Inflammatory macrophage treated with lipopolysaccharide for 1 hour (primary cell): ENCODE measurements around the gene FAM221B.
A peak's percentile ranks its signal among the peaks of the same experiment; 100 is the strongest.

Experiments
- DNase-seq, 2 donors: peaks; one replicate each; pipeline ENCODE4 v3.0.0-alpha.2; 2020 to 2022

The FAM221B gene

GRCh38 chr9:35814841-35815543 lies 13.5 kb downstream of the FAM221B start, which contains the start of gene HINT2:
Gene HINT2 (minus strand): TSS chr9:35815042. CDS start chr9:35814979, 63 bp downstream.
- DNase-seq, result peak; percentile 97 to 99

DNA sequence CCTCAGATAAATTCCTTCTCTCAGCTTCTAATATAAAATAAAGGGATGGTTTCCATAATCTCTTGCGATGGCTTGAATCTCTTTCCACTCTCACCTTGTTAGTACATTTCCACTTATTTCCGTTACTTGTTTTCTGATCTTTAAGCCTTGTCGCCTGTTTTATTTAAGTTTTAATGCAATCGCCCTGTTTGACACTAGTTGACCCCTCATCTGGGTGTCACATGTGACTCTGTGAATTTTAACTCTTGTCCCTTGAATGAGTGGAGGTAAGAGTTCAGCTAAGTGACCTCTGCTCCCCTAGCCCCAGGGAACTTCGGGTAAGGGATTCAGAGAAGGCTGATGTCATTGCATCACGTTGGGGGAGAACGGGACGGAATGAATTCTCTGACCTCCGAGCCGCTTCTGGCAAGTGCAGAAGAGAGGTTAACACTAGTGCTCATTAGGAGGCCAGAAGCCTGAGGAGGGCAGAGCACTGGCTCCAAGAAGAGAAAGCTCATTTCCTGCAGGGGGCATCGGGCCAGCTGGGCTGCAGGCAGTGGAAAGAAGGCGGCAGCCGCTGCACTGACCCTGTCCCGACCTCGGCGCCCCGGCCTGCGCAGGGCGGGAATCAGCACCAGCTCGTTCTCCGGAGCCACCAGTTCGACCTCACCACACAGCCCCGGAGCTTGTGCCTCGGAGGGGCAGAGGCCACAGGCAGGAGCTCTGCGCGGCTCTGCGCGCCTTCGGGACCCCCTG lies 14.3 kb downstream of the FAM221B start:
- peak; percentile 42 to 43 for DNase-seq

DNA sequence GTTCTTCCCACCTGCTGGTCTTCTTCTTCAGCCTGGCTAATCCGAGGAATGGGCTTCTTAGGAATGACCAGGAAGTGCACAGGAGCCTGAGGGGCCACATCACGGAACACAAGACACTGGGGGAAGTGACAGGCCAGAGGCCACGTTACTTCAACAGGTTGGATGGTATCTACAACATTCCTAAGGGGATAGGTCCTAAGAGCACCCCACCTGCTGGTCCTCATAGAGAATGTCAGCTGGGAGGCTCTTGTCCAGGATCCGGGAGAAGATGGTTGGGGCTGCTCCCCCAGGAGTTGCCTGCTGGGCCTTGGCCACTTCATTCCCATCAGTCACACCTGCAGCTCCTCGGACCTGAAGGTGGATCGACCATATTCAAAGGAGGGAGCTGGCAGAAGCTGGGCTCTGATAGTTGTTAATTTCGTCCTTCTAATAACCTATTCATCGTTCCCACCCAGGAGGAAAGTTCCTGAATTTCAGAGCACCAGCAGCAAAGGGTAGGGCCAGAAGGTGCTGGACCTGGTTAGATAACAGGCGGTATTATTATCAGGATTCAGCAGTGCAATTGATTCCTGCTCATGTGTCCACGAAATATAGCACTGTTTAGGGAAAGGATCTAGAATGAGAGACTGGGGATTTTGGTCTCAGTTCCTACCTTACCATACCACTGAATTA lies 15.0 kb downstream of the FAM221B start:
- DNase-seq, result no peak

DNA sequence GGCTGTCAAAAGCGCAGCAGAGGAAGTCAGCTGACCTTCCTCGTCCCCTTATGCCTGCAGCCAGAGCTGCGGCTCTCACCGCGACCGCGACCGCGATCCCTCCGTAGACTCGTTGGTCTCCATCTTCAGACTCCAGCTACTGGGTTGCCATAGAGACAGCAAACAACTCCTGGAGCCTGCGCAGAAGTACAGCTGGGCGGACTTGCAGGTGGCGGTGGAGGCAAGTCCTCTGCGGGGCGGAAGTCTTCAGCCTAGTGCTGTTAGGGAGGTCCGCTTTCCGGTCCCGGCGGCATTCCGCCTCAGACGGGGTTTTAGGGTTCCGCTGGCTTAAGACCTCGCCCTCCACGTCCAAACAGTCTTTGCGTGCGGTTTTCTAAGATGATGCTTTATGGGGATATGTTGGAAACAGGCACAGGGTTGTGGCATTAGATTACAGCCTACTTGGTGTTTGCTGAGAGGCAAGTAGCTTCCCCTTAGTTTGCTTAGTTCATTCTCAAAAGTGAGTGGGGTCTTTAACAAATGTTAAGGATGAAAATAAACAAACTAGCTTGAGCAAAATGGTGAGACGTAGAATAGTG lies 16.4 kb downstream of the FAM221B start, which contains the start of gene SPAG8:
TSS of gene SPAG8 (minus strand) at position 238 of the 578 bp plus-strand sequence. CDS start at position 123, 115 bp downstream.
- peak; percentile 86 to 90 for DNase-seq

DNA sequence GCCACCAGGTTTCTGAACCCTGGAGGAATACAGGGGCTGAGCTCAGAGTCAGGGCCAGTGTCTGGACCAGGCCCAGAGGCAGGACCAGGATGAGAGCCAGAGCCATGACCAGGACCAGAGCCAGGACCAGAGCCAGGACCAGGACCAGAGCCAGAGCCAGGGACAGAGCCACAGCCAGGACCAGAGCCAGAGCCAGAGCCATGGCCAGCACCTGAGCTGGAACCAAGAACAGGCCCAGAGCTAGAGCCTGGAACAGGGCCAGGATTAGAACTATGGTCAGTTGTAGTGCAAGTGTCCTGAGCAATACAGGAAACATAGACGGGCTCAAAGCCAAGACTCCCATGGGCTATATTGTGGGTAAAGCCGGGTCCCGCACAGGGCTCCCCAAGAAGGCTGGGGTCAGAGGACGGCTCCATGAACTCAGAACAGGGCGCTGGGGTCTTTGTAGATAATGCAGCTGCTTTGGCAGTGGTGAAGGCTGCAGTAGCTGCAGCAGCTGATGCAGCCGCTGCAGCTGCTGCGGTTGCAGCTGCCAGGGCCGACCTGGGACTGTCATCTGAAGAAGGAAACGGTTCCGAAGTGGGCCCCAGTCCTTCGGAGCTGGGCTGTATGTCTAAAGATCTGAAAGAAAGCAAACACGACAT lies 17.0 kb downstream of the FAM221B start:
- no peak for DNase-seq

DNA sequence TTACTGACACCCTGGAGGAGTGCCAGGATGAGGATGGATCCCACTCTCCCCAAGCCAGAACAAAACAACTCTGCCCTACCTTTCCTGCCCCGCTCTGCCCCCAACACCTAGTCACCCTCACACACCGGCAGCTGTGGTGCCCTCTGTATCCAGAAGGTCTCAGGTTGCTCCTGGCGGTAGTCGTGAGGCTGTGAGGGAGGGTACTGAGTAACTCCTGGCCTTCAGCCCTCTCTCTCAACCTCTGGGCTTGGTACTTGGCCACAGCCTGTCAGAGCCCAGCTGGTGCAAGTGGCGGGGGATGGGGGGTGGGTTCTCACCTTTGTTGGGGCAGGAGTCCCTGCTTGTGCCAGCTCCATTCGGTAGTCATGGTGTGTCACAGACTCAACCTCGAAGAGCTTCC lies 18.4 kb downstream of the FAM221B start:
- no peak for DNase-seq

DNA sequence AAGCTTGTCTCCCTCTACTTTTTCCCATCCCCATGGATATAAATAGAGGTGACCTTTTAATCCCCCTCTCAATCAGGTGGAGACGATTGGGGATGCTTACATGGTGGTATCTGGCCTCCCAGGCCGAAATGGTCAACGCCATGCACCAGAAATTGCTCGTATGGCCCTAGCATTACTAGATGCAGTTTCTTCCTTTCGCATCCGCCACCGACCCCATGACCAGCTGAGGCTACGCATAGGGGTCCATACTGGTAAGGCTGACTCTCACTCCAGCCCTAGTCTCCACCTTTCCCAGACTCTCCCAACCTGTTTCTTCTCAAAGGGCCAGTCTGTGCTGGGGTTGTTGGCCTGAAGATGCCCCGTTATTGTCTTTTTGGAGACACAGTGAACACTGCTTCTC lies 20.1 kb downstream of the FAM221B start:
- no peak for DNase-seq

GRCh38 chr9:35806101-35806500 lies 22.4 kb downstream of the FAM221B start:
- DNase-seq, result no peak

GRCh38 chr9:35801328-35802128 lies 27.0 kb downstream of the FAM221B start:
- DNase-seq, result no peak

DNA sequence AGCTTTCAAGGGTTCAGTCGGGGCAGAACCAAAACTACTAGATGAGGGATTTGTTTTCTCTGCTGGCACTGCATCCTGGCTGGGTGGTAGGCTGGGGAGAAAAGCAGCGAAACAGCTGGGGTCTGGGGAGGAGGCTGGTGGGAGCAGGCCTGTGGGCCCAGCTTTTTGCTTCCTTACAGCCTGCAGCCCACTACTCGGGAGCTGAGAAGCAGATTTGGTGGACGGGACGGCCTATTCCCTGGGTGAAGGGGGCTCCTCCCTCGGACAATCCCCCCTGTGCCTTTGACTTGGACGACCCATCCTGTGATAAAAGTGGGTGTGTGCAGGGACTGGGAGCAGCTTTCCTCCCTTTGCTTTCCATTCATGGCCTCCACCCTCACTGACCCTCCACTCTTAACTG lies 28.0 kb downstream of the FAM221B start:
- DNase-seq, result no peak

GRCh38 chr9:35798658-35799374 lies 29.7 kb downstream of the FAM221B start:
- no peak for DNase-seq

DNA sequence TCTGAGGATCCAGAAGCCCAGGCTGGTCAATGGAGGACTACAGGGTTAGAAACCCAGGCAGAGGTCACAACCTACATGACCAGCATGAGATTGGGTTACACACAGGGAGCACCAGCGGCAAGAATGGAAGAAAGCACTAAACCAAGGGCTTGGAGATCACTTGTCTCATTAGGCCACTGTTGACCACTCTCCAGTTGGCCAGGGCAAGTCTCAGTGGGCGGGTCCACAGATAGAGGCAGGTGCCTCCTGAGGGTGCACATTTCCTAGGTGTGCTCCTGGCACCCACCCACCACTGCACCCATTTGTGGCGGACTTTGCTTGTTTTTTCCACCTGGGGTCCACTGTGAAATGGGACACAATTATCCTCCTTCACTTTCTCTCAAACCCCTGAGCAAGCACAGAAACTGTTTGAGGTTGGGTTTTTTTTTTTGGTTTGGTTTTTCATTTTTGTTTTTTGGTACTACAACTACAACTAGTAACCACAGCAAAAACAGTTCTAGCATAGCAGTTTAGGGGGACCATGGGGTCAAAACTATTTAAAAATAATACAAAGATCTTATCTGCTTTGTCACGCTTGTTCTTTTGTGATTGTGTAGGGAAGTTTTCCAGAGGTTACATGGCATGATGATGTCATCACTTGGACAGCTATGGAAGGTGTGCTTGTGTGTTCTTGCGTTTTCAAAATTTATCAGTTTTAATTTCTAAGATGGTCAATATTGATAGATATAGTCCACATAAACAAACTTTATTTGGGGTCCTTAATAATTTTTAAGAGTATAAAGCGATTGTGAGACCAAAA lies 31.0 kb downstream of the FAM221B start:
- DNase-seq, result no peak

DNA sequence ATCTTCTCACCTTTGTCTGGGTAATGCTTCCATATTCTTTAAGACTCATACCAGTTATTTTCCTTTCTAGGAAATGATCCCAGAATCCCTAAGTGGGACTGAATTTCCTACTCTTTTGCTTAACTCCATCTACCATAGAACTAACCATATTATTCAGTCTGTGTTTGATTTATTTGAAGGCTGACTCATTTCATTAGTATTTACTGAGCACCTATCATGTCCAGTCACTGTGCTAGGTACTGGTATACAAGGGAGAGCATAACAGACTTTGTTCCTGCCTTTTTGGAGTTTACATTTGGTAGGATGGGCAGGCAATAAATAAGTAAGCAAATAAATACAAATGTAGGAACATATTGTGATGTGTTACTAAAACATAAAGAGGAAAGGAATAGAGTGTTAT lies 32.8 kb downstream of the FAM221B start:
- DNase-seq, result no peak

DNA sequence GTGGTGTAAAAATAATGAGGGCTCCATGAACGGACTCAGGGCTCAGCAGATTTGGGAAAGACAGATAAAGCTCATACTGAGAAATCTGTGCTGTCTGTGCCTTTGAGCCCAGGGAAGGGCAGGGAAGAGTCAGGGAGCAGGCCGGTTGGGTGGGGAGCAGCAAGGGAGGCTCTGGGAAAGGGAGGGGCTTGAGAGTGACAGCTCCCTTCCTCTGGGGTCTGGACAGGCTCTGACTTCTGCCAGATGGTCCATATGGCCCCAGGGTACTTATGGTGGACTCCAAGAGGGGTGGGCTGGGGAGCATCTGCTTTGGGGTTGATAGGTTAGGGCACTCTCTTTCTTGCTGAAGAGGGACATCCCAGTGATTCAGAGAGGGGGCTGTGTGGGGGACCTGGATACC lies 35.1 kb downstream of the FAM221B start:
- no peak for DNase-seq

DNA sequence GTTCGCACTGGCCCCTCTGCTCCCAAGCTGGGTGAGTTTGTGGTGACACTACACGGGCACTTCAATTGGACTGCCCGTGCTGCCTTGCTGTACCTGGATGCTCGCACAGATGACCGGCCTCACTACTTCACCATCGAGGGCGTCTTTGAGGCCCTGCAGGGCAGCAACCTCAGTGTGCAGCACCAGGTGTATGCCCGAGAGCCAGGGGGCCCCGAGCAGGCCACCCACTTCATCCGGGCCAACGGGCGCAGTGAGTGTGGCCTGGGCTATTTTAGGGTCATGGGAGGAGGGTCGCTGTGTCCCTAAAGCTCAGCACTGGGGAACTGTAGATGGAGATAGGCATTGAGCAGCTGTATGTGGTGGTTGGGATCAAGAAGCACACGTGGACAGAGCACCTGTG lies 35.7 kb downstream of the FAM221B start:
- no peak for DNase-seq

- DNase-seq, result no peak
These were observed 36.3 kb downstream of the FAM221B start for GRCh38 chr9:35792024-35792813.

DNA sequence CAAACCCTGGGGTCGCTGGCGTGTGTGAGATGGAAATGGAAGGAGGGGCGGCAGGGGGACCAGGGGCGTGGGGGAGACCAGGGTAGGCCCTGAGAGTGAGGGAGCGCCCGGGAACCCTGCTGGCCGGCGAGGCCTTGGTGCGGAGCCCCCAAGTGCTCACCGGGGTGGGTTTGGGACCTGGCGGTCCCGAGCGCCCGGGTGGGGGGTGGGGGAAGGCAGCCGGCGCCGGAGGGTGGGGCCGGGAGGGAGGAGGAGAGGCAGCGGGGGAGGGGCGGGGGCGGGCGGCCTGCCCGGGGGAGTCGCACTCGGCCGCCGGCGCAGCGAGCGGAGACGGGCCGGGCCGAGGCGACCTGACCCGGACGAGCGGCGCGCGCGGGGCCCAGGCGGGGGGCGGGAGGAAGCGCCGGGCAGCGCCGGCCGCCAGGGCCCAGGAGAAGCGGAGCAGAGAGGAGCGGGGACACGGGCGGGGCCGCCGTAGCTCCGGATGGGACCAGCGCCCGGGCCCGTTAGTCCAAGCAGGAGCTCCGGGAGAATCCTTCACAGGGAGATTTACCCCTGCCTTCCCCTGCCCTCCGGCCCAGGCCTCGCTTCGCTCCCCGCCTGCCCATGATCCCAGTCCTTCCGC lies 37.1 kb downstream of the FAM221B start, which contains the start of gene NPR2:
TSS of gene NPR2 (plus strand) at position 295 of the 625 bp plus-strand sequence. CDS start 818 bp downstream, outside the sequence.
- no peak for DNase-seq

GRCh38 chr9:35790385-35791296 lies 37.9 kb downstream of the FAM221B start:
- DNase-seq, result peak; percentile 39 to 78
